ENCODE measurements around the gene WDR1. TPM values are rescaled to one million over a fixed set of nuclear protein-coding genes. Genes with fewer than 3 reads are reported as not detected.
A peak's percentile ranks its signal among the peaks of the same experiment; 100 is the strongest.

Gene WDR1
- total and polyA plus RNA-seq, 11 donors: 76.1 to 299 (median 185) TPM

- H3K4me3 ChIP-seq: peak overlapping the region in 3 of 12 donors; percentile 1 to 5 (median 5)
- ATAC-seq: peak; percentile 41 to 84 (median 76)
Measured at GRCh38 chr4:10106421-10107039, 10.1 kb downstream of the WDR1 start.

GRCh38 chr4:10105920-10106319, 10.7 kb downstream of the WDR1 start:
- peaks cover 0 to 73% (median 25%) of the 10 kb centered on the region in 9 donors for H3K36me3 ChIP-seq
- H3K4me1 ChIP-seq: peaks cover 28 to 100% (median 93%) of the 10 kb centered on the region in 12 donors
- 59 to 80% (median 74%) methylated on average over 4 of the region's 4 CpGs for WGBS, 4 donors
- DNase-seq (no peak), ATAC-seq (no peak)
- TF ChIP-seq POLR2A (IDR thresholded peaks at IDR 0.05) (no peak), CTCF (IDR thresholded peaks at IDR 0.05) (no peak)
- intact Hi-C loops (cut with DNase I): no loop called here
- H3K9me3 ChIP-seq: no peaks in the 10 kb centered on the region
- H3K27me3 ChIP-seq: no peaks in the 10 kb centered on the region
- H3K4me3 ChIP-seq: no peak overlapping the region
- peak overlapping the region; percentile 40 to 82 (median 70) for H3K27ac ChIP-seq

More at GRCh38 chr4:10106421-10107039, 10.1 kb downstream of the WDR1 start:
- intact Hi-C loops (cut with DNase I): no loop called here
- 23 to 40% (median 30%) methylated on average over 7 to 13 of the region's 13 CpGs for WGBS, 4 donors
- no peaks in the 10 kb centered on the region for H3K27me3 ChIP-seq
- H3K9me3 ChIP-seq: no peaks in the 10 kb centered on the region
- TF ChIP-seq CTCF (IDR thresholded peaks at IDR 0.05) (no peak), POLR2A (IDR thresholded peaks at IDR 0.05) (no peak)
- DNase-seq: peak in 4 of 5 donors; percentile 62 to 89 (median 72)
- peaks cover 0 to 73% (median 31%) of the 10 kb centered on the region in 9 donors for H3K36me3 ChIP-seq
- peaks cover 26 to 100% (median 92%) of the 10 kb centered on the region in 12 donors for H3K4me1 ChIP-seq
- H3K27ac ChIP-seq: peak overlapping the region; percentile 47 to 82 (median 70)

- Histone ChIP-seq H3K9me3 (no peaks in the 10 kb centered on the region), H3K27ac (peak overlapping the region in 11 of 12 donors; percentile 47 to 82 (median 76)), H3K36me3 (peaks cover 0 to 73% (median 22%) of the 10 kb centered on the region in 9 donors), H3K4me1 (peaks cover 30 to 100% (median 94%) of the 10 kb centered on the region in 12 donors), H3K27me3 (no peaks in the 10 kb centered on the region), H3K4me3 (no peak overlapping the region)
- DNase-seq (no peak), ATAC-seq (no peak)
- TF ChIP-seq CTCF (IDR thresholded peaks at IDR 0.05) (no peak), POLR2A (IDR thresholded peaks at IDR 0.05) (no peak)
- intact Hi-C loops (cut with DNase I): no loop called here
- 75 to 94% (median 88%) methylated on average over 4 of the region's 4 CpGs for WGBS, 4 donors
Measured at GRCh38 chr4:10105421-10105820, 11.2 kb downstream of the WDR1 start.

- Histone ChIP-seq H3K4me3 (no peak overlapping the region), H3K27ac (peak overlapping the region in 11 of 12 donors; percentile 43 to 82 (median 76)), H3K27me3 (no peaks in the 10 kb centered on the region), H3K36me3 (peaks cover 0 to 73% (median 22%) of the 10 kb centered on the region in 9 donors), H3K9me3 (no peaks in the 10 kb centered on the region), H3K4me1 (peaks cover 30 to 100% (median 93%) of the 10 kb centered on the region in 12 donors)
- no peak for DNase-seq
- intact Hi-C loops (cut with DNase I): no loop called here
- no peak for ATAC-seq
- no peak for TF ChIP-seq CTCF (IDR thresholded peaks at IDR 0.05)
- no peak for TF ChIP-seq POLR2A (IDR thresholded peaks at IDR 0.05)
- WGBS, 4 donors: 55 to 68% (median 60%) methylated on average over 6 of the region's 6 CpGs
Measured at GRCh38 chr4:10104991-10105276, 11.7 kb downstream of the WDR1 start.
